Body of pancreas (tissue), 4 donors: ENCODE data around the gene DHRS7B. TPM values are rescaled to one million over a fixed set of nuclear protein-coding genes. Genes with fewer than 3 reads are reported as not detected.

ENCODE experiments used
- ATAC-seq: fragments of 150-250 bp; one replicate; pipeline ENCODE4 v1.9.1; 2016
- DNase-seq, 4 donors: peaks; one replicate each; pipeline ENCODE4 v3.0.0-alpha.2; 2019
- H3K27ac ChIP-seq, 4 donors: fragments of 200-600 bp; sonication (generic); 1 replicate in 3 of 4; 2 replicates in 1 of 4; pipeline versions ENCODE4 v1.5.1 to v1.6.1; 2016 to 2019; ENCODE audit warnings: mild to moderate bottlenecking in 1 of 4, mixed read lengths in 1 of 4, moderate library complexity in 1 of 4
- H3K27me3 ChIP-seq, 2 donors: fragments of 200-600 bp; sonication (generic); one replicate each; pipeline ENCODE4 v1.6.0; 2016; ENCODE audit warnings: mild to moderate bottlenecking in 1 of 2
- H3K36me3 ChIP-seq, 2 donors: fragments of 200-600 bp; sonication (generic); replicated peaks in 1 of 2; 2 replicates each; pipeline ENCODE4 v1.5.1; 2016; ENCODE audit warnings: low read depth in 2 of 2; ENCODE audit not compliant: insufficient read depth in 1 of 2
- H3K4me1 ChIP-seq: fragments of 200-600 bp; sonication (generic); one replicate; pipeline ENCODE4 v1.6.0; 2016
- H3K4me3 ChIP-seq, 2 donors: fragments of 200-600 bp; sonication (generic); 1 replicate in 1 of 2; 2 replicates in 1 of 2; pipeline ENCODE4 v1.5.1; 2016 to 2019
- H3K9me3 ChIP-seq, 3 donors: fragments of 200-600 bp; sonication (generic); 1 replicate in 2 of 3; 2 replicates in 1 of 3; pipeline ENCODE4 v1.5.1; 2016
- CTCF ChIP-seq, 7 experiments: fragments of 450-650 bp in 4 of 7; fragments of 200-600 bp in 3 of 7; sonication (generic) in 3 of 7; IDR thresholded peaks; one replicate each; pipeline ENCODE4 v1.5.1; 2016 to 2019; ENCODE audit warnings: antibody characterized with exemption in 7 of 7
- POLR2A ChIP-seq, 3 donors: fragments of 450-650 bp; IDR thresholded peaks; one replicate each; pipeline ENCODE4 v1.6.1; 2016; ENCODE audit warnings: antibody characterized with exemption in 3 of 3, mild to moderate bottlenecking in 2 of 3
- WGBS, 2 donors: methylation state at CpG; one replicate each; pipeline ENCODE4 v1.1.5; 2017; 5-methylcytosine and 5-hydroxymethylcytosine counted together
- intact Hi-C: fragments of 100-400 bp; cut with DNase I; formaldehyde crosslinking; loops from one replicate; pipeline ENCODE4 v1.15.1; 2023
- total RNA-seq, 2 donors: library from RNA; depleted of rRNA; stranded (reverse); fragments of >200 nt; gene quantifications; one replicate each; pipeline ENCODE4 v1.1.0, GENCODE V29; 2016

The DHRS7B gene
- total RNA-seq, 2 donors from 2014 or later, result 14.0 to 14.5 TPM

- no peak overlapping the region for H3K27ac ChIP-seq
- no peaks in the 10 kb centered on the region for H3K36me3 ChIP-seq
- intact Hi-C loops, result no loop called here
- H3K4me1 ChIP-seq, result peaks cover 63% of the 10 kb centered on the region
- H3K4me3 ChIP-seq, result no peak overlapping the region
- H3K9me3 ChIP-seq, result no peaks in the 10 kb centered on the region
- DNase-seq, result no peak
- 59 to 62% methylated on average over 8 to 9 of the region's 9 CpGs for WGBS, 2 donors
- ATAC-seq, result no peak
- TF ChIP-seq CTCF (IDR thresholded peaks at IDR 0.05) (no peak), POLR2A (IDR thresholded peaks at IDR 0.05) (no peak)
- H3K27me3 ChIP-seq, result no peaks in the 10 kb centered on the region
Measured at GRCh38 chr17:21211825-21212479, 85.2 kb downstream of the DHRS7B start.

GRCh38 chr17:21212826-21213637, 86.3 kb downstream of the DHRS7B start:
- no peak for DNase-seq
- Histone ChIP-seq H3K4me1 (peaks cover 63% of the 10 kb centered on the region), H3K4me3 (peak overlapping the region; percentile 98 to 99), H3K36me3 (no peaks in the 10 kb centered on the region), H3K9me3 (no peaks in the 10 kb centered on the region), H3K27me3 (no peaks in the 10 kb centered on the region), H3K27ac (peak overlapping the region in 3 of 4 donors; percentile 84 to 91 (median 87))
- no peak for ATAC-seq
- intact Hi-C loops, result no loop called here
- WGBS, 2 donors, result 5 to 6% methylated on average over 17 to 18 of the region's 18 CpGs
- no peak for TF ChIP-seq POLR2A (IDR thresholded peaks at IDR 0.05)
- no peak for TF ChIP-seq CTCF (IDR thresholded peaks at IDR 0.05)

- H3K27ac ChIP-seq, result peak overlapping the region; percentile 77 to 91 (median 86)
- H3K27me3 ChIP-seq, result no peaks in the 10 kb centered on the region
- TF ChIP-seq POLR2A (IDR thresholded peaks at IDR 0.05) (no peak), CTCF (IDR thresholded peaks at IDR 0.05) (no peak)
- peak; percentile 34 to 51 (median 43) for DNase-seq
- intact Hi-C loops, result no loop called here
- ATAC-seq, result peak; percentile 22
- 0% methylated on average over 2 to 34 of the region's 35 CpGs for WGBS, 2 donors
- no peaks in the 10 kb centered on the region for H3K9me3 ChIP-seq
- H3K4me1 ChIP-seq, result peaks cover 63% of the 10 kb centered on the region
- H3K36me3 ChIP-seq, result no peaks in the 10 kb centered on the region
- peak overlapping the region; percentile 98 to 99 for H3K4me3 ChIP-seq
Measured at GRCh38 chr17:21213638-21214014, 86.9 kb downstream of the DHRS7B start.

- intact Hi-C loops, result no loop called here
- peak; percentile 95 for ATAC-seq
- WGBS, 2 donors, result 0% methylated on average over 15 to 66 of the region's 76 CpGs
Measured at GRCh38 chr17:21214015-21214776, 87.4 kb downstream of the DHRS7B start, which contains the start of gene TMEM11. Gene TMEM11, minus strand, starts transcription at chr17:21214161. Its CDS starts 9 bp downstream, at chr17:21214152.

More at GRCh38 chr17:21214015-21214776, 87.4 kb downstream of the DHRS7B start, which contains the start of gene TMEM11:
- Histone ChIP-seq H3K4me3 (peak within 1 kb of the TSS; percentile 98 to 99), H3K9me3 (no peaks in the 10 kb centered on the region), H3K36me3 (no peaks in the 10 kb centered on the region), H3K4me1 (peaks cover 59% of the 10 kb centered on the region), H3K27ac (peak within 1 kb of the TSS; percentile 77 to 91 (median 86)), H3K27me3 (no peaks in the 10 kb centered on the region)
- TF ChIP-seq POLR2A (IDR thresholded peaks at IDR 0.05), result peak; percentile 31 to 85 (median 74)
- TF ChIP-seq CTCF (IDR thresholded peaks at IDR 0.05), result peak in 4 of 7 experiments; percentile 14 to 26 (median 19)
- DNase-seq, result peak; percentile 95 to 97 (median 96)
